GM12874 (cell line): Measurements from ENCODE around the gene TSPAN7.

ENCODE experiments used
- TF ChIP-seq, protein P1 (sequence below): IDR thresholded peaks from 2 replicates; pipeline ENCODE4 v1.5.1; 2011; ENCODE audit warnings: low read depth, mild to moderate bottlenecking, control low read depth, low read length, moderate library complexity; ENCODE audit not compliant: insufficient read depth

TSPAN7 gene

DNA sequence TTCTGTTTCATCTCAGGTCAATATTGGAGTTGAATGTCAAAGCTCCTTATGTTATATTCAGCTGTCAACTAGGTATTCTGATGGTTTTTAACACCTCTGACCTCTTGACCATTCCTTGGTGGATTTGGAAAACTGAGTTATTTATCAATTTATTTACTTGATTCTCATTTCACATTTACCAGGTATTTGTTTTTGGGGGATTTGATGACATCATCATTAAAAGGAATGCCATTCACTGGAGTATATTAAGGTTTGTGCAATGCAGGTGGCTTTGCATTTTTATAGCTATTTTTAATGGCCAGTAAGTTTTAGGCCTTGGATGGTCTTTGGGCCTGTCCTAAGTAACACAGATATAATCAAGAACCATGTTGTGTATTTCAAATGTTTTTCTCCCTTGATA, 67.2 kb downstream of the TSPAN7 start:
- TF ChIP-seq, protein P1, sequence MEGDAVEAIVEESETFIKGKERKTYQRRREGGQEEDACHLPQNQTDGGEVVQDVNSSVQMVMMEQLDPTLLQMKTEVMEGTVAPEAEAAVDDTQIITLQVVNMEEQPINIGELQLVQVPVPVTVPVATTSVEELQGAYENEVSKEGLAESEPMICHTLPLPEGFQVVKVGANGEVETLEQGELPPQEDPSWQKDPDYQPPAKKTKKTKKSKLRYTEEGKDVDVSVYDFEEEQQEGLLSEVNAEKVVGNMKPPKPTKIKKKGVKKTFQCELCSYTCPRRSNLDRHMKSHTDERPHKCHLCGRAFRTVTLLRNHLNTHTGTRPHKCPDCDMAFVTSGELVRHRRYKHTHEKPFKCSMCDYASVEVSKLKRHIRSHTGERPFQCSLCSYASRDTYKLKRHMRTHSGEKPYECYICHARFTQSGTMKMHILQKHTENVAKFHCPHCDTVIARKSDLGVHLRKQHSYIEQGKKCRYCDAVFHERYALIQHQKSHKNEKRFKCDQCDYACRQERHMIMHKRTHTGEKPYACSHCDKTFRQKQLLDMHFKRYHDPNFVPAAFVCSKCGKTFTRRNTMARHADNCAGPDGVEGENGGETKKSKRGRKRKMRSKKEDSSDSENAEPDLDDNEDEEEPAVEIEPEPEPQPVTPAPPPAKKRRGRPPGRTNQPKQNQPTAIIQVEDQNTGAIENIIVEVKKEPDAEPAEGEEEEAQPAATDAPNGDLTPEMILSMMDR: no peak

DNA sequence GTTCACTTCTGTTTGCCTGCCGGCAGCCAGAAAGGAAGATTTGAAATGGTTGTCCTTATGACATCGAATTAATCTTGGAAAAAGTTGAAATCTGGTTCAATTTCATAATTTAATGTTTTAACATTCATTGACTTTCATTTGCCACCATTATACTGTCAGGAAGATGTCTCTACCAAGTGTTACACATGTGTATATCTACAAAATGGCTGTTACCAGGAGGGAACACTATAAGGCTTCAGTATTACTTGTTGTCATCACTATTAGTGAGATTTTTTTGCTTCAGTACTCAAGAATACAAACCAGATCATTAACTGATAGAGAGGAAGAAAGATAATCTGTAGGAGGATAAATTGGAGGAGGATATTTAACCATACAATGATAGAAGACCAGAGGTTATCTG, 71.2 kb downstream of the TSPAN7 start:
- TF ChIP-seq, protein P1: no peak

DNA sequence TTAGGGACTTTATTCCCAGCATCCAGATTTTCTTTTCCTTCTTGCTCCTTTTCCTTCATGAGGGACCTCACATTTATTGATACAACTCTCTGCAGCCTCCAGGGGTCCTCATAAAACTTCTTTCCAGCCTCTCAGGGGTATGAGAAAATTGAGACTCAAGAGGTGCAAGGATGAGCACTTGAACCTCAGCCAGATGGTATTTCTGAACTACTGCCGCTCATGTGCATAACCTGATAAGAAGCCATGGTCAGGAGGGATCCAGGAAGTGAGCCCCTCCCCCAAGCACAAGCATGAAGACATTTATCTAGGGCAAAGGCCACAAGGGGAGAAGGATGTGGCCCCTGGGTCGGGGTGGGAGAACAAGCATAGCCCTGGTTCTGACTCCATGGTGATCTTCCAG, 73.3 kb downstream of the TSPAN7 start:
- TF ChIP-seq, protein P1: no peak

DNA sequence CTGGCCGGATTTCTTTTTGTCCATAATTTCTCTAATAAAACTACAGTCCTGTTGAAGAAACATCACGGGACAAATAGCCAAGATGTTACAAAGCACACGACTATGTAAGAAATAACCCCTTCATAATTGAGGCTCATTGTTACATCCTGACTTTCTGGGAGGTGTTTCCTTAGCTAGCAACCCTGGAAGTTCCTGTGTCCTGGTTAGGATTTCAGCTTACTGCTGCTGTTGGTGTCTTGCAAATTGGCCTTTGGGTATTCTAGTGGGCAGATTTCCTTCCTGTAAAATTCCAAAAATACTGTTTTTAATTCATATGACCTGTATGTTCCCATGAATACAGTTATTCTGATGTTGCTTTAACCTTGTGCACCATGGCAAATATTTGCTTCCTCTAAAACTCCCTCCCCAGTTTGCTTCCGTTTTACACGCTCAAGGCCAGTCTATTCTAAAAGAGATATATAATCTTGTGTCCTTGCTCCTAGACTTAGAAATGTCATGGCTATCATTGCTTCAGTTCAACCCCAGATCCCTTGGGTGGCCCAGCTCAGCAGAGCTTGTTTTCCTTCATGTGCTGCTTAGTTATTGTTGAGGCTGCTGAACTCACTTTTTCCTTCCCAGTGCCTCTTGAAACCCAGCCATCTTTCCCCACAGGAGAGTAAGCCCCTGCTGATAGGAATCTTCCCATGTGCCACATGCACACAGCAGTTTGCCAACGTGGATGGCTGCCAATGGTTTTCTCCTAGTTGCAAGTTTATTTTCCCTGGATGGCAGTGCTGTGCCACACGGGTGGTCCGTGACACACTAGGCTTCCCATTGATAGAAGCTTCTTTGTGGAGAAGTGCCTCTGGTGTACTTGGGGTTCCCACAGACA, 75.8 kb downstream of the TSPAN7 start:
- TF ChIP-seq, protein P1: no peak

DNA sequence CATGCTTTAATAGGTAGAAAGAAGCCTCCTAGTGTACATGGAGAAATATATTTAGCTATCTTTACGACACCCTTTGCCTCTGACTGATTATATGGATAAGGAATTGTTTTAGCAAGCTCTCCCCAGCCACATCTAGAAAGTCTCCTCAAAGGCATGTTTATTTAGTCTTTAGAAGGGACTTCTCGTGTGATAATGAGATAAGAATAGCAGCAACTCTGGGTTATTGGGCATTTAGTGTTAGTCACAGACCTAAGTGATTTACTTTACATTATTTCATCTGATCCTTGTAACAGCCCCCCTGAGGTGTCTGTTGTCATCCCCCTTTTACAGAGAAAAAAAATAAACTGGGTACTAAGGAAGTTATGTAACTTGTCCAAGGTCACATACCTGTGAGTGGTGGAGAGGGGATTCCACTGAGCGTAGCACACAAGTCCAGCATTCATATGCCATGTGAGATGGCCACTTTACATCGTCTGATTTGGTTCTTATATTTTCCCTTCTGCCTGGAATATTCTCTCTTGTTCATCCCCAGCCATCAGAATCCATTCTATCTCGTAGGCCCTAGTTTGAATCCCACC, 77.7 kb downstream of the TSPAN7 start:
- TF ChIP-seq, protein P1: no peak

DNA sequence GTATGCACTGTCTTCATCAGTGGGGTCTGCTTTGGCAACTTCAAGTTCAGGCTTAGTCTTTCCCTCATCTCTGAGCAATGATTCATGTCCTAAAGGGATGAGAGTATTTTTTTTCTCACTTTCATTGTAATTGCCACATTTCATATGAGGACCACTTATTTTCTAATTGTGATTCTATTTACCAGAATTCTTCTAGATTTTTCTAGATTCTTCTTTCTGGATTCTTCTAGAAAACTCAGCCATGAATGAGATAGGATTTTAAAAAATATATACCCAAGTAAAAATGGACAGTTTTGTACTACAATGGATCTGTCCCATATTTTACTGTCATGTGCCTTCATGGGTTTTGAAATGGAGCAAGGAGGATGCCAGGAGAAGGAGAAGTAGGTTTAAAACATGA, 78.4 kb downstream of the TSPAN7 start:
- TF ChIP-seq, protein P1: no peak

DNA sequence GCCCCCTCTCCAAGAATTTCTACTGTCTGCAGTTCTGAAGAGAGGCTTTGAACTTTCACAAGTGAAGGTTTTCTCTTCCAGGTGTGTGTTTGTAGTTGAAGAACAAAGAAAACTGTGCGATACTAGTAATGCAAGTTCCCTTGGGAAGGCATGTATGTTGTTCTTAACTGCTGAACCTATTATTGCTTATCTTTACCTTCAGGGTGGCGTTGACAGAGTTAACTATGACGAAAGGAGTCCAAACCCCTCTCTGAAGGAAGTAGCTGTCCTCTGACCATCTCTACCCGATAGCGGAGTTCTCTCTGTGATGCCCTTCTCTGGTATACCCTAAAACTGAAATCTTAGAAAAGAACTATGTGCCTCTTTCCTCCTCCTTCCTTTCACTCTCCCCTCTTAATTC, 79.9 kb downstream of the TSPAN7 start:
- TF ChIP-seq, protein P1: no peak
